Measurements from ENCODE around the gene RAB31. TPM values are rescaled to one million over a fixed set of nuclear protein-coding genes. Genes with fewer than 3 reads are reported as not detected.

RAB31 gene
- total RNA-seq, 4 donors from 2014 or later, result 108 to 181 (median 136) TPM

DNA sequence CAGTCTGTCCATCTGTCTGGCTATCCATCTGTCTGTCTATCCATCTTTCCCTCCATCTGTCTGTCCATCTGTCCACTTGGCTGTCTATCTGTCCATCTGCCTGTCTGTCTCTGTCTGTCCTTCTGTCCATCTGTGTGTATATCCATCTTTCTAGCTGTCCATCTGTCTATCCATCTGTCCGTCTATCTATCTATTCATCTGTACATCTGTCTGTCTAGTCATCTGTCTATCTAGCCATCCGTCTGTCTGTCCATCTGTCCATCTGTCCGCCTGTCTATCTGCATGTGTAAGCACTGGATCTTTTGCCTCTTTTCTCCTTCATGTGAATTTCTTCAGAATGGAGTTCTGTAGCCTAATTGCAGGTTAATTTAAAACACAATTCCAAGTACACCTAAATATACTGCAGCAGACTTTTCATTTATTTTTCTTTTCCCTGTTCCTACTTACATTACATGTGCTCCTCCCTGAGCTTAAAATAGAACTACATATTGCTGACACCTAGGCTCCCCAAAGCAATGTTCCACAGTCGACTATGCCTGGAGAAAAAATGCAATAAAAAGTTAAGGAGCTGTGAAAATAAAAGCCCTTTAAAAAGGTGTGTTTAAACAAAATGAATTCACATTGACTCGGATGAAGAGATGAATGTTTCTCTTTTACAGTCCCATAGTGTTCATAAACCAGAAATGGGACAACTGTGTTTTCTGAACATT lies 140.2 kb downstream of the RAB31 start:
- Histone ChIP-seq H3K9me3 (no peaks in the 10 kb centered on the region), H3K27ac (peak overlapping the region in 1 of 4 donors; percentile 18), H3K4me1 (peaks cover 3 to 46% (median 8%) of the 10 kb centered on the region in 3 donors), H3K27me3 (no peaks in the 10 kb centered on the region), H3K36me3 (no peaks in the 10 kb centered on the region), H3K4me3 (no peak overlapping the region)
- ATAC-seq, result no peak
- WGBS, 2 donors (ENCODE audit: low coverage in 1 of 2), result 76% methylated on average over 4 to 5 of the region's 5 CpGs
- TF ChIP-seq, protein P1, sequence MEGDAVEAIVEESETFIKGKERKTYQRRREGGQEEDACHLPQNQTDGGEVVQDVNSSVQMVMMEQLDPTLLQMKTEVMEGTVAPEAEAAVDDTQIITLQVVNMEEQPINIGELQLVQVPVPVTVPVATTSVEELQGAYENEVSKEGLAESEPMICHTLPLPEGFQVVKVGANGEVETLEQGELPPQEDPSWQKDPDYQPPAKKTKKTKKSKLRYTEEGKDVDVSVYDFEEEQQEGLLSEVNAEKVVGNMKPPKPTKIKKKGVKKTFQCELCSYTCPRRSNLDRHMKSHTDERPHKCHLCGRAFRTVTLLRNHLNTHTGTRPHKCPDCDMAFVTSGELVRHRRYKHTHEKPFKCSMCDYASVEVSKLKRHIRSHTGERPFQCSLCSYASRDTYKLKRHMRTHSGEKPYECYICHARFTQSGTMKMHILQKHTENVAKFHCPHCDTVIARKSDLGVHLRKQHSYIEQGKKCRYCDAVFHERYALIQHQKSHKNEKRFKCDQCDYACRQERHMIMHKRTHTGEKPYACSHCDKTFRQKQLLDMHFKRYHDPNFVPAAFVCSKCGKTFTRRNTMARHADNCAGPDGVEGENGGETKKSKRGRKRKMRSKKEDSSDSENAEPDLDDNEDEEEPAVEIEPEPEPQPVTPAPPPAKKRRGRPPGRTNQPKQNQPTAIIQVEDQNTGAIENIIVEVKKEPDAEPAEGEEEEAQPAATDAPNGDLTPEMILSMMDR (IDR thresholded peaks at IDR 0.05), result no peak
- TF ChIP-seq POLR2AphosphoS5 (IDR thresholded peaks at IDR 0.05) (no peak), EP300 (IDR thresholded peaks at IDR 0.05) (no peak), POLR2A (IDR thresholded peaks at IDR 0.05) (no peak)

DNA sequence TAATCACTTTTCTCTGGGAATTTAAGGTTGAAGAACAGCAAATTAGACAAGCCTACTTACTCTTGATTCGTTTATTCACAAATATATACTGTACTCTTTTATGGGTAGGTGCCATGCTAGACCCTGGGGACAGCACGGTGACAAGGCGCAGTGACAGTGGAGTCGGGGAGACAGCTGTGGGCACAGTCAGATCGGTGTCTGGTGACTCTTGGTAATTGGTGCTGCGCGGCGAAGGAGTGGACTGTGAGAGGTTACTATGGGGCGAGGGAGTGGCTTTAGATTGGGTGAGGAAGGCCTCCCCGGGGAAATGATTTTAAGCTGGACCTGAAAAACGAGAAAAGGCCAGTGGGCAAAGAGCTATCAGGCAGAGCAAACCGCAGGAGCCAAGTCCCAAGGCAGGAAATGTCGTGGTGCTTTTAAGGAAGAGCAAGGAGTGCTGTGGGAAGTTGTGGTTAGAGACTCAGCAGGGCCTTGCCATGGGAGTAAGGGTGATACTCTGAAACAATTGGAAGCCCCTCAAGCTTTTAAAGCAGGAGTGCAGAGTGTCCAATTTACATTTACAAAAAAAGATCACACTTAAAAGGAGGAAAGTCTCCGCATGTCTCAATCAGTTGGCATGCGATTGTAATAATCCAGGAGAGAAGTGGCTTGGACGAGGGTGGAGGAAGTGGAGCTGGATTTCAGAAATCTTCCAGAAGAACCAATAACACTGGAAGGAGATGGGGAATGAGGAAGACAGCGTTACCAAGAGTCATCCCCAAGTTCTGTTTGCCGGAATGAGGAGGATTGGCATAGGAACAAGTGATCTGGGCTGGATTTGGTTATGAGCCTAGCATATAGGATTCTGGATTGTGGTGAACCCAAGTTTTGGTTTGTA lies 141.5 kb downstream of the RAB31 start:
- peak; percentile 58 for ATAC-seq
- H3K4me3 ChIP-seq, result no peak overlapping the region
- TF ChIP-seq POLR2A (IDR thresholded peaks at IDR 0.05) (no peak), EP300 (IDR thresholded peaks at IDR 0.05) (no peak), POLR2AphosphoS5 (IDR thresholded peaks at IDR 0.05) (no peak)
- TF ChIP-seq, protein P1 (IDR thresholded peaks at IDR 0.05), result no peak
- H3K36me3 ChIP-seq, result no peaks in the 10 kb centered on the region
- H3K9me3 ChIP-seq, result no peaks in the 10 kb centered on the region
- H3K27me3 ChIP-seq, result no peaks in the 10 kb centered on the region
- H3K4me1 ChIP-seq, result peaks cover 8 to 53% (median 13%) of the 10 kb centered on the region in 3 donors
- H3K27ac ChIP-seq, result peak overlapping the region in 1 of 4 donors; percentile 8
- 76 to 81% methylated on average over 15 to 16 of the region's 18 CpGs for WGBS, 2 donors (ENCODE audit: low coverage in 1 of 2)

DNA sequence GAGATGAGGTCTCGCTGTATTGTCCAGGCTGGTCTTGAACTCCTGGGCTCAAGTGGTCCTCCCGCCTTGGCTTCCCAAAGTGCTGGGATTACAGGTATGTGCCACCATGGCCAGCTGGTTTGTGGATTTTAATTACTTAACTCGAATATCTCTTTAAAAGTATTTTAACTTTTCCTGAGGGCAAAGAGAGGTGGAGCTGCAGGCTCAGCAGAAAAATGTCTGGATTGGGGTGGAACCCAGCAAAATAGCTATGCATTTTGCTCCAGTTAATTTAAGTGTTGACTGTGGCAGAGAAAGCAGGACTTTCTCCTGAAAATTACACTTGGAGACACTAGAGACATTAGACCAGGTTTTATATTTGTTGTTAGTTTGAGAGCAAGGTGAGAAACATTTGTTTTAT lies 142.2 kb downstream of the RAB31 start:
- no peak for ATAC-seq
- 93% methylated on average over 3 of the region's 3 CpGs; no CpG with 5 or more reads in 1 of the 2 donors for WGBS, 2 donors (ENCODE audit: low coverage in 1 of 2)
- Histone ChIP-seq H3K27ac (peak overlapping the region in 1 of 4 donors; percentile 8), H3K36me3 (no peaks in the 10 kb centered on the region), H3K4me3 (no peak overlapping the region), H3K27me3 (no peaks in the 10 kb centered on the region), H3K9me3 (no peaks in the 10 kb centered on the region), H3K4me1 (peaks cover 11 to 57% (median 15%) of the 10 kb centered on the region in 3 donors)
- no peak for TF ChIP-seq POLR2A (IDR thresholded peaks at IDR 0.05)
- TF ChIP-seq, protein P1 (IDR thresholded peaks at IDR 0.05), result no peak
- TF ChIP-seq POLR2AphosphoS5 (IDR thresholded peaks at IDR 0.05), result no peak
- TF ChIP-seq EP300 (IDR thresholded peaks at IDR 0.05), result no peak

DNA sequence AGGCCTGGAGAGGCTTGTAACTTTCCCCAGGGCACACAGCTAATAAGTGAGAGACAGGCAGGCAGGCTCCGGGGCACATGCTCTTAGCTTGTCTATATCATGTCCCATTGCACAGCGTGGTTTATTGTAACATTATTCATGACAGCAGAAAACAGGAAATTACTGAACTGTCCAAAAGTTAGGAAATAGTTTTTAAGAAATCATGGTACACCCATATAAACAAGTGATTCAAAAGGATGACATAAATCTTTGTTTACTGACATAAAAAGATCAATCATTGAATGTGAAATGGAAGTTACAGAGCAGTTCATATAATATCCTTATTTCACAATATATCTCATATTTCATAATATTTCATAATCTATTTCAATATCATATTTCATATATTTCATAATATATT lies 143.4 kb downstream of the RAB31 start:
- H3K4me1 ChIP-seq, result peaks cover 20 to 57% (median 23%) of the 10 kb centered on the region in 3 donors
- no peak for ATAC-seq
- TF ChIP-seq EP300 (IDR thresholded peaks at IDR 0.05) (no peak), POLR2AphosphoS5 (IDR thresholded peaks at IDR 0.05) (peak; percentile 55)
- 94% methylated on average over 2 of the region's 2 CpGs; no CpG with 5 or more reads in 1 of the 2 donors for WGBS, 2 donors (ENCODE audit: low coverage in 1 of 2)
- H3K27ac ChIP-seq, result peak overlapping the region in 1 of 4 donors; percentile 15
- H3K9me3 ChIP-seq, result no peaks in the 10 kb centered on the region
- H3K4me3 ChIP-seq, result no peak overlapping the region
- H3K36me3 ChIP-seq, result no peaks in the 10 kb centered on the region
- no peaks in the 10 kb centered on the region for H3K27me3 ChIP-seq

DNA sequence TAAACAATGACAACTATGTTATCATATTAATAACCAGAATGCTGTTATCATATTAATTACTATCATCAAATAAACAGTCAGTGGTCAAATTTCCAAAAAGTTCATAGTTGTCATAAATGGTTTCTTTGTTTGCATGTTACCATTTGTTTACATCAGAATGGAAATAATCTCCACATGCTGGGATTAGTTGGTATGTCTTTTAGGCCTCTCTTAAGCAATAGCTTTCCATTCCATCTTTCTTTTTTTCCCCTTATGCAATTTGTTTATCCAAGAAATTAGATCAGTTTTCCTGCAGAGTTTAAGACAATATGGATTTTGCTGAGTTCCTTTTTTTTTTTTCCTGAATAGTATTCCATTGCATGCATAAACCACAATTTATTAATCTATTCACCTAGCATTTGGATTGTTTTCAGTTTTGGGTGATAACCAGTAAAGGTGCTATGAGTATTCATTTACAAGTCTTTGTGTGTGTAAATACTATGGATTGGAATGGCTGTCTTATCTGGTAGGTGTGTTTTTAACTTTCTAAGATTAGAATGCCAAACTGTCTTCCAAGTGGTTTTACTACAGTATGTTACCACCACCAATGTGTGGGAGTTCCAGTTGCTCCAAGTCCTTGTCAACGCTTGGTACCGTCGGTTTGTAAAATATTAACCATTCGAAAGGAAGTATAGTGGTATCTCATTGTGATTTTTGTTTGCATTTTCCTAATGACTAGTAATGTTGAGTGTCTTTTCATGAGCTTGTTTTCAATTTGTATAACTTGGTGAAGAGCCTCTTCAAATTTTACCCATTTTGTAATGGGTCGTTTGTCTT lies 144.4 kb downstream of the RAB31 start:
- WGBS, 2 donors (ENCODE audit: low coverage in 1 of 2), result 94% methylated on average over 4 to 5 of the region's 5 CpGs
- no peak overlapping the region for H3K4me3 ChIP-seq
- no peak for ATAC-seq
- H3K9me3 ChIP-seq, result no peaks in the 10 kb centered on the region
- no peak overlapping the region for H3K27ac ChIP-seq
- H3K36me3 ChIP-seq, result no peaks in the 10 kb centered on the region
- TF ChIP-seq EP300 (IDR thresholded peaks at IDR 0.05), result no peak
- no peak for TF ChIP-seq POLR2A (IDR thresholded peaks at IDR 0.05)
- TF ChIP-seq, protein P1 (IDR thresholded peaks at IDR 0.05), result no peak
- no peak for TF ChIP-seq POLR2AphosphoS5 (IDR thresholded peaks at IDR 0.05)
- peaks cover 19 to 55% (median 27%) of the 10 kb centered on the region in 3 donors for H3K4me1 ChIP-seq
- no peaks in the 10 kb centered on the region for H3K27me3 ChIP-seq
